Common myeloid progenitor, CD34-positive (primary cell): Measurements from ENCODE around the gene DHX35.

Experiments
- CTCF ChIA-PET: fragments of 350-600 bp; sonication (Branson Sonifier 250); formaldehyde crosslinking; loops from one replicate; lab custom pipeline; 2021; ENCODE audit warnings: antibody characterized with exemption; lab: Charles Lee
- POLR2A ChIA-PET: fragments of 350-600 bp; sonication (Branson Sonifier 250); formaldehyde crosslinking; loops from one replicate; lab custom pipeline; 2021; ENCODE audit warnings: antibody characterized with exemption; lab: Charles Lee
- DNase-seq, 3 donors: peaks; one replicate each; pipeline versions ENCODE4 v3.0.0 to v3.0.0-alpha.2; 2013
- H3K27ac ChIP-seq, 2 experiments: 1 replicate in 1 of 2; 2 replicates in 1 of 2; pipeline ENCODE4 v1.7.0; 2013; ENCODE audit warnings: inconsistent platforms in 2 of 2, low read length in 2 of 2, mild to moderate bottlenecking in 2 of 2, low read depth in 1 of 2, moderate library complexity in 1 of 2; ENCODE audit not compliant: severe bottlenecking in 2 of 2, insufficient read depth in 1 of 2, poor library complexity in 1 of 2
- H3K27me3 ChIP-seq, 5 experiments: replicated peaks in 2 of 5; 1 replicate in 3 of 5; 2 replicates in 2 of 5; pipeline versions ENCODE4 v1.6.1 to v1.7.0; 2013; ENCODE audit warnings: low read length in 4 of 5, mild to moderate bottlenecking in 2 of 5, moderate library complexity in 2 of 5, inconsistent platforms in 1 of 5; ENCODE audit not compliant: insufficient read depth in 5 of 5, control insufficient read depth in 4 of 5
- H3K36me3 ChIP-seq, 4 experiments: 1 replicate in 2 of 4; 2 replicates in 2 of 4; pipeline versions ENCODE4 v1.6.1 to v1.7.0; 2013; ENCODE audit warnings: low read length in 3 of 4, control low read depth in 1 of 4, mild to moderate bottlenecking in 1 of 4; ENCODE audit not compliant: control insufficient read depth in 4 of 4, insufficient read depth in 4 of 4
- H3K4me1 ChIP-seq, 4 experiments: 1 replicate in 3 of 4; 2 replicates in 1 of 4; pipeline versions ENCODE4 v1.6.1 to v1.7.1; 2013; ENCODE audit warnings: low read length in 3 of 4, mild to moderate bottlenecking in 3 of 4, control low read depth in 1 of 4, inconsistent platforms in 1 of 4, moderate library complexity in 1 of 4; ENCODE audit not compliant: control insufficient read depth in 4 of 4, insufficient read depth in 4 of 4; ENCODE audit errors: control extremely low read depth in 1 of 4
- H3K4me3 ChIP-seq, 7 experiments: 1 replicate in 4 of 7; 2 replicates in 3 of 7; pipeline versions ENCODE4 v1.5.1 to v1.7.0; 2013; ENCODE audit warnings: mild to moderate bottlenecking in 7 of 7, low read length in 6 of 7, moderate library complexity in 6 of 7, inconsistent platforms in 2 of 7, low read depth in 2 of 7, control low read depth in 1 of 7; ENCODE audit not compliant: insufficient read depth in 4 of 7, control insufficient read depth in 1 of 7; ENCODE audit errors: extremely low read depth in 1 of 7
- H3K9me3 ChIP-seq, 5 experiments: 1 replicate in 4 of 5; 2 replicates in 1 of 5; pipeline versions ENCODE4 v1.6.1 to v1.7.1; 2013; ENCODE audit warnings: low read length in 4 of 5, mild to moderate bottlenecking in 2 of 5, inconsistent platforms in 1 of 5, low read depth in 1 of 5, moderate library complexity in 1 of 5; ENCODE audit not compliant: control insufficient read depth in 4 of 5, insufficient read depth in 2 of 5; ENCODE audit errors: control extremely low read depth in 1 of 5
- WGBS: methylation state at CpG from one replicate; pipeline ENCODE4 v1.1.5; 2013; ENCODE audit not compliant: insufficient coverage; 5-methylcytosine and 5-hydroxymethylcytosine counted together

DHX35 gene

DNA sequence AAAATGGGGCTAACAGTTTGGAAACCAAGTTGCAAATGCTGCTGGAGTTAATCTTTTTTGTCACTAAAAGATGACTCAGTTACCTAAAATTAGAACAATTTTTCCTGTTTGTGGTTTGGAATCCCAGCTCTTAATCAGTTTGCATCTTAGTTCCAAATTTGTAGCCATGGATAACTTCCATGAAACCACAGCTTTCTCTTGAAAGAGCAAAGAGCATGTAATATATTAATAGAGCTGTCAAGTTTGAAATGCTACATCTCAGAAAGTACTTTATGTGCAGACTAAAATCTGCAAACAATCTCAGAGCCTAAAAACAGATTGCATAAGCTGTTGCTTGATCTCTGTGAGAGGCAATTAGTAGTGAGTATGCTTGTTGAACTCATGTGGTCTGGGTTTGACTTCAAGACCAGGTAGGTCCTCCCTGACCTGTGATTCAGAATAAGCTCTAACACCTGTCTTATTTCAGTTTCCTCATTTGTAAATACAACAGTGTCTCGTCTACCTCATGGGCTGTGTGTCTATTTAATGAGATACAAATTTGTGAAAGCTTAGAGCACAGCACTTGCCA, 23.5 kb downstream of the DHX35 start:
- CTCF ChIA-PET = interaction anchor here (1.2 kb wide), 1 partner anchor 22 kb away, joined by 3 read pairs; no protein-coding TSS in a partner anchor
- Histone ChIP-seq H3K4me1 (peaks cover 0 to 9% (median 3%) of the 10 kb centered on the region in 4 experiments), H3K27ac (no peak overlapping the region), H3K9me3 (no peaks in the 10 kb centered on the region), H3K27me3 (no peaks in the 10 kb centered on the region), H3K36me3 (peaks cover 2 to 27% (median 16%) of the 10 kb centered on the region in 4 experiments), H3K4me3 (no peak overlapping the region)
- no peak for DNase-seq
- POLR2A ChIA-PET = no interaction called here
- no CpG with 5 or more reads among the region's 1 CpG for WGBS

DNA sequence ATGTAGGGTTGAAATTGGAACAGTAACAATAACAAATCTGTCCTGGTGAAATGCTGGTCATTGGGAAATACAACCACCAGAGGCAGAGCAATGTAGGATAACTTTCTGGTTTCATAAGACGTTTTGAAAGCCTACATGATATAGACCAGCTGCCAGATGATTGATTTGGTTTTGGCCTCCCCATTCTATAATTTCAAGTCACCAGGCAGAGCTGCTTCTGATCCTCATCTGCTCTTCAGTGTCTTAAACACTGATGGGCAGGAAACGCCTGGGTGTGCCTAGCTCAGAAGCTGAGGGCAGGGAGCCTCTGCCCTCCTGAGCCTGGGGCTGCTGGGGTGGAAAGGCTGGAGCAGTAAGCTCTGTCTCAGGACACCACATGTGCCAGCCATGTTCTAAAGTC, 24.5 kb downstream of the DHX35 start:
- ChIA-PET POLR2A (no interaction called here), CTCF (no interaction called here)
- H3K9me3 ChIP-seq = no peaks in the 10 kb centered on the region
- H3K4me3 ChIP-seq = no peak overlapping the region
- no peak overlapping the region for H3K27ac ChIP-seq
- WGBS = 86% methylated on average over 2 of the region's 2 CpGs
- H3K4me1 ChIP-seq = peaks cover 0 to 9% (median 3%) of the 10 kb centered on the region in 4 experiments
- DNase-seq = no peak
- no peaks in the 10 kb centered on the region for H3K27me3 ChIP-seq
- peaks cover 2 to 36% (median 17%) of the 10 kb centered on the region in 4 experiments for H3K36me3 ChIP-seq

DNA sequence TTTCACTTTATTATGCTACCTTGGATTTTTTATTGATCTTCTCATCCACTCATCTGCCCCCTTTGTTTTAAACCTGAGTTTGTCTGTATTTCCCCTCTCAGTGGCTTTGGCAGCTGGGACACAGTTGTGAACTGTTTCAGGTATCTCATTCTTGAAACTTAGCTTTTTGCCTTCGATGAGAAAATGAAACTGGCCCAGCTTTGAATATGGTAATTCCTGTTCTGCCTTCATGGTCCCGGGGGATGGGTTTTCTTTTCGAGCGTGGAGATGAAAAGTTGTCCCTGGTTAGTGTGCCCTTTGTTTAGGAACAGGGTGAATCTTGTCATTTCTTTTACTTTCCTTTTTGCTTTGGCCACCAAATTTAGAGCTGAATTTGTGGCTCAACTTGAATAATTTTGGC, 25.6 kb downstream of the DHX35 start:
- ChIA-PET POLR2A (no interaction called here), CTCF (no interaction called here)
- Histone ChIP-seq H3K4me1 (peaks cover 0 to 9% (median 3%) of the 10 kb centered on the region in 4 experiments), H3K27me3 (no peaks in the 10 kb centered on the region), H3K9me3 (no peaks in the 10 kb centered on the region), H3K4me3 (no peak overlapping the region), H3K36me3 (peaks cover 2 to 43% (median 19%) of the 10 kb centered on the region in 4 experiments), H3K27ac (no peak overlapping the region)
- WGBS = 67% methylated on average over 3 of the region's 4 CpGs
- no peak for DNase-seq

DNA sequence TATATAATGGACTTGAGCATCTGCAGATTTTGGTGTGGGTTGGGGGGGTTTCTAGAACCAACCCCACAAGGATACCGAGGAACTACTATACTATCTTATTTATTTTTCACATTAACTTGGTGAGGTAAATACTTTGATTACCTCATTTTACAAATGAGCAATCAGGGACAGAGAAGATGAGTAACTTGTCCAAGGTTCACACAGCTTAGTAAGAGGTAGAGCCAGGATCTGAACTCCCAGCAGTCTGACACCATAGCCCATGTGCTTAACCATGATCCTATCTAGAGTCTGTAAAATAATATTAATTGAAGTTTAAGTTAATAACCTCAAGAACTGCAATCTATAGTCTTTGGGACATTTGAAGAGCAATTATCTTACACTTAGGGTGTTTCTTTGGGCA, 28.6 kb downstream of the DHX35 start:
- WGBS = no CpG with 5 or more reads among the region's 1 CpG

DNA sequence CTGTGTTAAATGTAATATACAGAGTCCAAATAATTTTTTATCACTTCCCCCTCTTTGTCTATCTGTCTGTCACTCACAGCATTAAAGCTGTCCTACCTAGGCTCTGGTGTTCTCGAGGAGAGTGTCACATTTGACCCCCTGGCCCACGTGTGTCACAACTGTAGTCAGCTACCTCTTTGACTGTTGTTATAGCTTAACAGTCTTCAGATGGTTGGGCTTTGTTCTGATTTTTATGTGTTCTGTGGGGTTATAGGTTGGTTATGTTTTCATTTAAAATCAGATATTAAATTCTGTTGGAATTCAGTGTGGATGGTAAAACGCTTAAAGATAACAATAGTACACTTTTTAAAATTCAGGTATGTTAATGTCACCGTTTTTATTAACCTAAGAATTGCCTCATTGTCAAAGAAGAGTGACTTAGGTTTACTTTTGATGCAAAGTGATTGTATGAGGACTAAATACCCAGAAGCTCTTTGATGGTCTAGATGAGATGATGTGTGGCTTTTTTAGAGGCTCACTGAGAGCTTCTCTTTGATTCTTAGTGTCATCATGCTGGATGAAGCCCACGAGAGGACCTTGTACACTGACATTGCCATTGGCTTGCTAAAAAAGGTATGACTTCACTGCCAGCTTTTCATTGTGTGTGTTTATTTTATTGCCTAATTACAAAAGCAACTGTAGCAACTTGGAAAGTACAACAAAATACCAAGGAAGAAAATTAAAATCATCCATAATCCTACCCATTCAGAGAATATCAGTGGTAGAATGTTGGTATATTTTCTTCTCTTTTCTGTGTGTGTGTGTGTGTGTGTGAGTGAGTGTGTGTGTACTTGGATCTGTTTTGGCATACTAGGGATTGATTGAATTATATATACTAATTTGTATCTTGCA, 29.9 kb downstream of the DHX35 start:
- CTCF ChIA-PET = interaction anchor here (1.3 to 1.5 kb wide), 2 partner anchors 16 to 23 kb away, joined by 4 read pairs; no protein-coding TSS in a partner anchor
- Histone ChIP-seq H3K27me3 (no peaks in the 10 kb centered on the region), H3K9me3 (no peaks in the 10 kb centered on the region), H3K27ac (no peak overlapping the region), H3K4me1 (no peaks in the 10 kb centered on the region), H3K36me3 (peaks cover 2 to 63% (median 26%) of the 10 kb centered on the region in 4 experiments), H3K4me3 (no peak overlapping the region)
- POLR2A ChIA-PET = no interaction called here
- WGBS = no CpG with 5 or more reads among the region's 5 CpGs
- DNase-seq = no peak

More for the DNA sequence above, 28.6 kb downstream of the DHX35 start:
- Histone ChIP-seq H3K36me3 (peaks cover 2 to 59% (median 24%) of the 10 kb centered on the region in 4 experiments), H3K27ac (no peak overlapping the region), H3K4me3 (no peak overlapping the region), H3K27me3 (no peaks in the 10 kb centered on the region), H3K4me1 (peaks cover 0 to under 1% (median 0%) of the 10 kb centered on the region in 4 experiments), H3K9me3 (no peaks in the 10 kb centered on the region)
- POLR2A ChIA-PET = interaction anchor here (0.6 kb wide), 1 partner anchor 30 kb away, joined by 4 read pairs; no protein-coding TSS in a partner anchor
- DNase-seq = no peak
- CTCF ChIA-PET = interaction anchor here (1.5 kb wide), 1 partner anchor 22 kb away, joined by 4 read pairs; no protein-coding TSS in a partner anchor

DNA sequence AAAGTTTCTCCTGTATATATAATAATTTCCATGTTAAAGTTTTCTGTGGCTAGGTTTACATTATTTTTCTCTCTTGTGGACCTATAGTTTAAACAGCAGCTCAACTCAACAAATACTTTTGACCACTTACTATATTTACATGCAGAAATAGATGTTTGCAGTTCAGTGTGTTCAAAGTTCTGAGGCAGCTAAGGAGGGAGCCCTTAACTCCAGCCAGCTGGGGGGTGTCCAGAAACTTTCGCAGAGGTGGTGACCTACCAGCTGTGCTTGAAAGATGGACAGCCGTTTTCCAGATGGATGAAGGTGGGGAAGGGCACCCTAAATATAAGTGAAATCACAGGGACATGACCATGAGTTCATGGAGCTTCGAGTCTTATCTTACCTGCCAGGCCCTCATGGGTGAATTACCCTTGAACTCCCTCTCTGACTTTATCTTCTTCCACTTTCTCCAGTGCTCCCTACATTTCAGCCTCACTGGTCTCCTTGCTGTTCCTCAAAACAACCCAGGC, 33.4 kb downstream of the DHX35 start:
- no peaks in the 10 kb centered on the region for H3K4me1 ChIP-seq
- no peak overlapping the region for H3K27ac ChIP-seq
- 97% methylated on average over 3 of the region's 3 CpGs for WGBS
- H3K27me3 ChIP-seq = no peaks in the 10 kb centered on the region
- peaks cover 10 to 74% (median 34%) of the 10 kb centered on the region in 4 experiments for H3K36me3 ChIP-seq
- ChIA-PET CTCF (interaction anchor here (1.1 to 1.2 kb wide), 2 partner anchors 14 to 31 kb away, joined by 3 to 5 read pairs; no protein-coding TSS in a partner anchor), POLR2A (interaction anchor here (0.7 kb wide), 1 partner anchor 100 kb away, joined by 3 read pairs; no protein-coding TSS in a partner anchor)
- H3K9me3 ChIP-seq = no peaks in the 10 kb centered on the region
- no peak overlapping the region for H3K4me3 ChIP-seq
- DNase-seq = no peak
